Spleen (tissue), 7 donors: ENCODE results near the gene METAP2.

Experiments used
- POLR2A ChIP-seq, 3 donors: fragments of 450-650 bp; IDR thresholded peaks; one replicate each; pipeline ENCODE4 v1.5.1; 2017; ENCODE audit warnings: antibody characterized with exemption in 3 of 3, mild to moderate bottlenecking in 1 of 3
- TF ChIP-seq, protein P1 (sequence below), 11 experiments: fragments of 200-600 bp in 7 of 11; fragments of 450-650 bp in 4 of 11; sonication (generic) in 4 of 11; IDR thresholded peaks in 8 of 11; conservative IDR thresholded peaks in 3 of 11; 1 replicate in 7 of 11; 2 replicates in 4 of 11; pipeline versions ENCODE4 v1.4.0 to v1.8.0; 2016 to 2021; ENCODE audit warnings: antibody characterized with exemption in 11 of 11, inconsistent platforms in 4 of 11, mild to moderate bottlenecking in 1 of 11
- donor health status: DM: no; HTN: no; CAD: no; lungs with moderate emphysema.
- donor health status: DM: no; HTN: no; CAD: no.
- donor health status: DM: no; HTN: no; CAD: no.

DNA sequence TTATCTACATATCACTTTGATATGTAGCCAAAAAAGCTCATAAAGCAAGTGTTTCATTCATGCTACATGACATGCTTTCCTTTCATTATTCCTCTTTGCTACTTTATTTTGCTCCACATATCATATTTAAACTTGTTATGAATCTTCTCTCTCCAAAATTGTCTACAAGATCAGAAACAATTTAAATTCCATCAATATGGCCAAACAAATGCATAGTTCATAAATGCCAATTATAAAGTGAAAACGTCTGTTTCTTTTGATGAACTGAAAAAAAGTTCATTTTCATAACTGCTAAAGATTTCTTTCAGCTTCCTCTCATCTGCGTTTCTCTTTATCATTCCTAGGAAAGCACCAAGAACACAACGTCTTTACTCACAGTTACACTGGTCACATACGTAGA lies 54.5 kb downstream of the METAP2 start:
- TF ChIP-seq, protein P1, sequence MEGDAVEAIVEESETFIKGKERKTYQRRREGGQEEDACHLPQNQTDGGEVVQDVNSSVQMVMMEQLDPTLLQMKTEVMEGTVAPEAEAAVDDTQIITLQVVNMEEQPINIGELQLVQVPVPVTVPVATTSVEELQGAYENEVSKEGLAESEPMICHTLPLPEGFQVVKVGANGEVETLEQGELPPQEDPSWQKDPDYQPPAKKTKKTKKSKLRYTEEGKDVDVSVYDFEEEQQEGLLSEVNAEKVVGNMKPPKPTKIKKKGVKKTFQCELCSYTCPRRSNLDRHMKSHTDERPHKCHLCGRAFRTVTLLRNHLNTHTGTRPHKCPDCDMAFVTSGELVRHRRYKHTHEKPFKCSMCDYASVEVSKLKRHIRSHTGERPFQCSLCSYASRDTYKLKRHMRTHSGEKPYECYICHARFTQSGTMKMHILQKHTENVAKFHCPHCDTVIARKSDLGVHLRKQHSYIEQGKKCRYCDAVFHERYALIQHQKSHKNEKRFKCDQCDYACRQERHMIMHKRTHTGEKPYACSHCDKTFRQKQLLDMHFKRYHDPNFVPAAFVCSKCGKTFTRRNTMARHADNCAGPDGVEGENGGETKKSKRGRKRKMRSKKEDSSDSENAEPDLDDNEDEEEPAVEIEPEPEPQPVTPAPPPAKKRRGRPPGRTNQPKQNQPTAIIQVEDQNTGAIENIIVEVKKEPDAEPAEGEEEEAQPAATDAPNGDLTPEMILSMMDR (IDR thresholded peaks at IDR 0.05 in 8 of 11, conservative IDR thresholded peaks at IDR 0.05 in 3 of 11), result no peak
- no peak for TF ChIP-seq POLR2A (IDR thresholded peaks at IDR 0.05)
